ENCODE results near the gene KEL.

DNA sequence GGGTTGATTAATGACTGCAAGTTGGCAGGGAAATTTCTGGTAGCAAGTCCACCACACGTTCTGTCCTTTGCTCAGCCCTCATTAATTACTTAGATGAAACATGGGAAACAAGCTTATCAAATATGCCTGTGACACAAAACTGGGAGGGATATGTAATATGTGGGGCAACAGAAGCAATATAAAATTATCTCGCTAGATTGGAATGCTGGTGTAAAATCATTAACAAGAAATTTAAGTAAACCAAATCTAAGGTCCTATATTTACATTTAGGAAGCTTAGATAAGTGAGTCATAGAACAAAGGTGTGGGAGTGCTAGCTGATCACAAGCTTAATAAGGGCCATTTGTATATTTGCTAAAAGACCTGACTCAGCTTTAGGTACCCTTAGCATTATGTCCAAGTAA is 52.1 kb downstream of the KEL start:
- TF ChIP-seq POLR2A (IDR thresholded peaks at IDR 0.05; ENCODE audit: low read length) (no peak), GATA1 (IDR thresholded peaks at IDR 0.05; ENCODE audit: low read depth, low read length) (no peak)
